Spinal cord (tissue), 10 donors: ENCODE measurements around the gene LRP1B. TPM values are rescaled to one million over a fixed set of nuclear protein-coding genes. Genes with fewer than 3 reads are reported as not detected.

Experiments
- DNase-seq, 6 donors: peaks; one replicate each; pipeline versions ENCODE4 v3.0.0 to v3.0.0-alpha.2; 2013 to 2015; ENCODE audit warnings: low spot score in 6 of 6, low read depth in 4 of 6
- H3K27ac ChIP-seq: one replicate; pipeline ENCODE4 v1.5.1; 2013; ENCODE audit warnings: low read depth, low read length, control low read depth
- H3K27me3 ChIP-seq: one replicate; pipeline ENCODE4 v1.6.1; 2013; ENCODE audit warnings: low read length; ENCODE audit not compliant: control insufficient read depth, insufficient read depth
- H3K36me3 ChIP-seq: one replicate; pipeline ENCODE4 v1.6.1; 2013; ENCODE audit warnings: low read length; ENCODE audit not compliant: control insufficient read depth, insufficient read depth
- H3K4me1 ChIP-seq: one replicate; pipeline ENCODE4 v1.6.1; 2013; ENCODE audit warnings: low read length; ENCODE audit not compliant: control insufficient read depth, insufficient read depth
- H3K4me3 ChIP-seq: one replicate; pipeline ENCODE4 v1.5.1; 2013; ENCODE audit warnings: low read depth, low read length, control low read depth
- H3K9me3 ChIP-seq: one replicate; pipeline ENCODE4 v1.6.1; 2013; ENCODE audit warnings: low read length; ENCODE audit not compliant: control insufficient read depth, insufficient read depth
- WGBS: methylation state at CpG from one replicate; pipeline ENCODE4 v1.1.5; 2013; ENCODE audit warnings: missing lambda C conversion rate; ENCODE audit not compliant: insufficient coverage; 5-methylcytosine and 5-hydroxymethylcytosine counted together
- polyA plus RNA-seq, 2 donors: library from polyadenylated mRNA; unstranded; fragments of 120-200 nt; gene quantifications; one replicate each; pipeline ENCODE4 v1.2.1, GENCODE V29; 2013; ENCODE audit not compliant: insufficient read length in 2 of 2
- total RNA-seq, 2 donors: library from RNA; depleted of rRNA in 1 of 2; stranded (reverse); fragments of 120-200 nt in 1 of 2; fragments of >200 nt in 1 of 2; gene quantifications; one replicate each; pipeline versions ENCODE4 v1.2.3 to v1.2.4, GENCODE V29; 2013 to 2014
- donor health status: healthy.

The LRP1B gene
- total and polyA plus RNA-seq, 4 donors = 22.1 to 70.2 (median 32.1) TPM

- no peak overlapping the region for H3K27ac ChIP-seq
- no peak overlapping the region for H3K4me3 ChIP-seq
- no peaks in the 10 kb centered on the region for H3K27me3 ChIP-seq
- no peaks in the 10 kb centered on the region for H3K9me3 ChIP-seq
- no CpG with 5 or more reads among the region's 1 CpG for WGBS
- peak in 2 of 6 donors; percentile 6 to 30 for DNase-seq
- no peaks in the 10 kb centered on the region for H3K4me1 ChIP-seq
- no peaks in the 10 kb centered on the region for H3K36me3 ChIP-seq
Observed at GRCh38 chr2:141782574-141782973, 348.2 kb downstream of the LRP1B start.

- Histone ChIP-seq H3K27me3 (no peaks in the 10 kb centered on the region), H3K9me3 (no peaks in the 10 kb centered on the region), H3K4me3 (no peak overlapping the region), H3K27ac (no peak overlapping the region), H3K36me3 (no peaks in the 10 kb centered on the region), H3K4me1 (no peaks in the 10 kb centered on the region)
- DNase-seq = peak in 1 of 6 donors; percentile 33
- WGBS = no CpG with 5 or more reads among the region's 2 CpGs
Observed at GRCh38 chr2:141778315-141778835, 352.4 kb downstream of the LRP1B start.

- no peaks in the 10 kb centered on the region for H3K27me3 ChIP-seq
- peak in 1 of 6 donors; percentile 54 for DNase-seq
- no peaks in the 10 kb centered on the region for H3K9me3 ChIP-seq
- no peaks in the 10 kb centered on the region for H3K4me1 ChIP-seq
- no CpG with 5 or more reads among the region's 6 CpGs for WGBS
- H3K4me3 ChIP-seq = no peak overlapping the region
- no peaks in the 10 kb centered on the region for H3K36me3 ChIP-seq
- no peak overlapping the region for H3K27ac ChIP-seq
Observed at GRCh38 chr2:141770530-141770929, 360.3 kb downstream of the LRP1B start.

GRCh38 chr2:141767691-141768090, 363.1 kb downstream of the LRP1B start:
- no peaks in the 10 kb centered on the region for H3K27me3 ChIP-seq
- no peak overlapping the region for H3K4me3 ChIP-seq
- no peaks in the 10 kb centered on the region for H3K9me3 ChIP-seq
- H3K36me3 ChIP-seq = no peaks in the 10 kb centered on the region
- H3K4me1 ChIP-seq = no peaks in the 10 kb centered on the region
- no peak overlapping the region for H3K27ac ChIP-seq
- WGBS = no CpG with 5 or more reads among the region's 1 CpG
- DNase-seq = peak in 1 of 6 donors; percentile 55

- no peaks in the 10 kb centered on the region for H3K27me3 ChIP-seq
- H3K27ac ChIP-seq = no peak overlapping the region
- no peaks in the 10 kb centered on the region for H3K4me1 ChIP-seq
- no CpG with 5 or more reads among the region's 2 CpGs for WGBS
- H3K9me3 ChIP-seq = no peaks in the 10 kb centered on the region
- H3K4me3 ChIP-seq = no peak overlapping the region
- no peak for DNase-seq
- H3K36me3 ChIP-seq = no peaks in the 10 kb centered on the region
Observed at GRCh38 chr2:141767051-141767450, 363.8 kb downstream of the LRP1B start.

GRCh38 chr2:141766225-141766624, 364.6 kb downstream of the LRP1B start:
- no peak overlapping the region for H3K4me3 ChIP-seq
- H3K36me3 ChIP-seq = no peaks in the 10 kb centered on the region
- WGBS = 29% methylated on average over 1 of the region's 2 CpGs
- DNase-seq = no peak
- no peaks in the 10 kb centered on the region for H3K4me1 ChIP-seq
- H3K27ac ChIP-seq = no peak overlapping the region
- H3K9me3 ChIP-seq = no peaks in the 10 kb centered on the region
- H3K27me3 ChIP-seq = no peaks in the 10 kb centered on the region

- peak in 1 of 6 donors; percentile 70 for DNase-seq
- H3K27ac ChIP-seq = no peak overlapping the region
- no CpG with 5 or more reads among the region's 1 CpG for WGBS
- H3K4me1 ChIP-seq = no peaks in the 10 kb centered on the region
- no peaks in the 10 kb centered on the region for H3K27me3 ChIP-seq
- no peak overlapping the region for H3K4me3 ChIP-seq
- no peaks in the 10 kb centered on the region for H3K9me3 ChIP-seq
- H3K36me3 ChIP-seq = no peaks in the 10 kb centered on the region
Observed at GRCh38 chr2:141748616-141749015, 382.2 kb downstream of the LRP1B start.

- no peak overlapping the region for H3K4me3 ChIP-seq
- H3K36me3 ChIP-seq = no peaks in the 10 kb centered on the region
- H3K9me3 ChIP-seq = no peaks in the 10 kb centered on the region
- H3K4me1 ChIP-seq = no peaks in the 10 kb centered on the region
- DNase-seq = no peak
- no peaks in the 10 kb centered on the region for H3K27me3 ChIP-seq
- WGBS = no CpG with 5 or more reads among the region's 3 CpGs
- no peak overlapping the region for H3K27ac ChIP-seq
Observed at GRCh38 chr2:141741652-141742051, 389.2 kb downstream of the LRP1B start.

GRCh38 chr2:141737492-141738255, 393.1 kb downstream of the LRP1B start:
- WGBS = 60% methylated on average over 1 of the region's 3 CpGs
- Histone ChIP-seq H3K9me3 (no peaks in the 10 kb centered on the region), H3K4me3 (no peak overlapping the region), H3K4me1 (no peaks in the 10 kb centered on the region), H3K36me3 (no peaks in the 10 kb centered on the region), H3K27ac (no peak overlapping the region), H3K27me3 (no peaks in the 10 kb centered on the region)
- no peak for DNase-seq

- H3K27ac ChIP-seq = no peak overlapping the region
- H3K4me1 ChIP-seq = no peaks in the 10 kb centered on the region
- no peaks in the 10 kb centered on the region for H3K36me3 ChIP-seq
- no peak for DNase-seq
- no peak overlapping the region for H3K4me3 ChIP-seq
- H3K27me3 ChIP-seq = no peaks in the 10 kb centered on the region
- 93% methylated on average over 2 of the region's 2 CpGs for WGBS
- H3K9me3 ChIP-seq = no peaks in the 10 kb centered on the region
Observed at GRCh38 chr2:141736466-141736865, 394.4 kb downstream of the LRP1B start.
